H9 (cell line): ENCODE measurements around the gene ATF3. TPM values are rescaled to one million over a fixed set of nuclear protein-coding genes. Genes with fewer than 3 reads are reported as not detected.

Experiments used
- DNase-seq: peaks from one replicate; pipeline ENCODE4 v3.0.0-alpha.2; 2017
- H2AFZ ChIP-seq: one replicate; pipeline ENCODE4 v1.6.1; 2013; ENCODE audit warnings: mild to moderate bottlenecking, low read length, control low read depth, moderate library complexity
- H2AK5ac ChIP-seq: 2 replicates; pipeline ENCODE4 v1.6.1; 2013; ENCODE audit warnings: low read length, control low read depth, mixed read lengths; ENCODE audit not compliant: insufficient read length
- H2BK120ac ChIP-seq: one replicate; pipeline ENCODE4 v1.6.1; 2013; ENCODE audit warnings: low read depth, mild to moderate bottlenecking, low read length, control low read depth, inconsistent platforms; ENCODE audit not compliant: poor library complexity, severe bottlenecking
- H2BK12ac ChIP-seq: 2 replicates; pipeline ENCODE4 v1.6.1; 2013; ENCODE audit warnings: low read length, control low read depth, mixed read lengths, low read depth; ENCODE audit not compliant: insufficient read length
- H2BK15ac ChIP-seq: 2 replicates; pipeline ENCODE4 v1.6.1; 2013; ENCODE audit warnings: low read depth, low read length, control low read depth
- H2BK20ac ChIP-seq: one replicate; pipeline ENCODE4 v1.6.1; 2013; ENCODE audit warnings: low read depth, mild to moderate bottlenecking, low read length, control low read depth, inconsistent platforms; ENCODE audit not compliant: poor library complexity, severe bottlenecking
- H2BK5ac ChIP-seq: 2 replicates; pipeline ENCODE4 v1.6.1; 2013; ENCODE audit warnings: low read length, control low read depth, mixed read lengths; ENCODE audit not compliant: insufficient read length
- H3K14ac ChIP-seq: 2 replicates; pipeline ENCODE4 v1.6.1; 2013; ENCODE audit warnings: low read length, control low read depth; ENCODE audit not compliant: insufficient read depth
- H3K18ac ChIP-seq: 2 replicates; pipeline ENCODE4 v1.6.1; 2013; ENCODE audit warnings: low read depth, mild to moderate bottlenecking, mixed read lengths, low read length, control low read depth; ENCODE audit not compliant: insufficient read length
- H3K23ac ChIP-seq: 2 replicates; pipeline ENCODE4 v1.6.1; 2013; ENCODE audit warnings: low read length, control low read depth, mixed read lengths, low read depth; ENCODE audit not compliant: insufficient read length
- H3K23me2 ChIP-seq: 2 replicates; pipeline ENCODE4 v1.6.1; 2013; ENCODE audit warnings: low read depth, mild to moderate bottlenecking, mixed read lengths, low read length, control low read depth; ENCODE audit not compliant: insufficient read length, poor library complexity, severe bottlenecking
- H3K27ac ChIP-seq: 2 replicates; pipeline ENCODE4 v1.5.1; 2013; ENCODE audit warnings: low read length, control low read depth, mixed read lengths, low read depth; ENCODE audit not compliant: insufficient read length
- H3K27me3 ChIP-seq: 2 replicates; pipeline ENCODE4 v1.6.1; 2013; ENCODE audit warnings: low read length, control low read depth, inconsistent platforms; ENCODE audit not compliant: insufficient read depth
- H3K4ac ChIP-seq: 2 replicates; pipeline ENCODE4 v1.6.1; 2013; ENCODE audit warnings: low read depth, mild to moderate bottlenecking, control low read depth, inconsistent platforms, low read length, moderate library complexity
- H3K4me1 ChIP-seq: 2 replicates; pipeline ENCODE4 v1.6.1; 2013; ENCODE audit warnings: low read length, control low read depth, inconsistent platforms; ENCODE audit not compliant: insufficient read depth
- H3K4me2 ChIP-seq: 2 replicates; pipeline ENCODE4 v1.6.1; 2013; ENCODE audit warnings: low read length, control low read depth, mixed read lengths; ENCODE audit not compliant: insufficient read length, insufficient read depth
- H3K56ac ChIP-seq: 2 replicates; pipeline ENCODE4 v1.6.1; 2013; ENCODE audit warnings: low read depth, mild to moderate bottlenecking, mixed read lengths, low read length, control low read depth; ENCODE audit not compliant: insufficient read length
- H3K79me1 ChIP-seq: 2 replicates; pipeline ENCODE4 v1.6.1; 2013; ENCODE audit warnings: low read depth, mild to moderate bottlenecking, moderate library complexity, low read length, control low read depth, inconsistent platforms; ENCODE audit not compliant: insufficient read depth, poor library complexity, severe bottlenecking
- H3K79me2 ChIP-seq: 2 replicates; pipeline ENCODE4 v1.6.1; 2013; ENCODE audit warnings: low read length, control low read depth, inconsistent platforms; ENCODE audit not compliant: insufficient read depth
- H3K9ac ChIP-seq: 2 replicates; pipeline ENCODE4 v1.6.1; 2013; ENCODE audit warnings: low read length, control low read depth, mixed read lengths; ENCODE audit not compliant: insufficient read length; ENCODE audit errors: extremely low read depth
- H3K9me3 ChIP-seq: one replicate; pipeline ENCODE4 v1.6.1; 2013; ENCODE audit warnings: low read depth, low read length, inconsistent platforms; ENCODE audit not compliant: control insufficient read depth
- H3T11ph ChIP-seq: one replicate; pipeline ENCODE4 v1.6.1; 2013; ENCODE audit warnings: mild to moderate bottlenecking, low read length, control low read depth, inconsistent platforms
- H4K20me1 ChIP-seq: one replicate; pipeline ENCODE4 v1.6.1; 2013; ENCODE audit not compliant: control insufficient read depth, insufficient read length, insufficient read depth
- H4K5ac ChIP-seq: 2 replicates; pipeline ENCODE4 v1.6.1; 2013; ENCODE audit warnings: low read depth, mild to moderate bottlenecking, mixed read lengths, low read length, control low read depth; ENCODE audit not compliant: insufficient read length
- H4K8ac ChIP-seq: replicated peaks from 2 replicates; pipeline ENCODE4 v1.6.1; 2013; ENCODE audit warnings: low read length, control low read depth, mixed read lengths, low read depth; ENCODE audit not compliant: insufficient read length
- H4K91ac ChIP-seq: 2 replicates; pipeline ENCODE4 v1.6.1; 2013; ENCODE audit warnings: low read depth, mild to moderate bottlenecking, moderate library complexity, mixed read lengths, low read length, control low read depth; ENCODE audit not compliant: insufficient read length
- H3K27ac Mint-ChIP-seq, 3 experiments: 2 replicates in 2 of 3; 3 replicates in 1 of 3; pipeline ENCODE4 v1.8.0; 2020 to 2021; ENCODE audit warnings: mixed read lengths in 3 of 3, mild to moderate bottlenecking in 1 of 3, moderate library complexity in 1 of 3
- H3K27me3 Mint-ChIP-seq: 2 replicates; pipeline ENCODE4 v1.8.0; 2021; ENCODE audit warnings: low read depth, mild to moderate bottlenecking, moderate library complexity, mixed read lengths
- H3K36me3 Mint-ChIP-seq, 3 experiments: 2 replicates in 2 of 3; 3 replicates in 1 of 3; pipeline ENCODE4 v1.8.0; 2020 to 2021; ENCODE audit warnings: low read depth in 3 of 3, mixed read lengths in 3 of 3; ENCODE audit not compliant: insufficient read depth in 1 of 3
- H3K4me1 Mint-ChIP-seq, 2 experiments: 2 replicates each; pipeline ENCODE4 v1.8.0; 2020; ENCODE audit warnings: mixed read lengths in 2 of 2
- H3K4me3 Mint-ChIP-seq, 2 experiments: 2 replicates in 1 of 2; 3 replicates in 1 of 2; pipeline ENCODE4 v1.8.0; 2020 to 2021; ENCODE audit warnings: mild to moderate bottlenecking in 2 of 2, mixed read lengths in 2 of 2, moderate library complexity in 1 of 2
- H3K9me3 Mint-ChIP-seq, 2 experiments: 2 replicates in 1 of 2; 3 replicates in 1 of 2; pipeline ENCODE4 v1.8.0; 2020; ENCODE audit warnings: mild to moderate bottlenecking in 2 of 2, mixed read lengths in 2 of 2, moderate library complexity in 1 of 2
- WGBS: extraction: QIAGEN DNeasy Blood & Tissue Kit; methylation state at CpG from one replicate; pipeline ENCODE4 v1.1.7; 2013; ENCODE audit warnings: missing lambda C conversion rate, low lambda C conversion rate, mixed read lengths; ENCODE audit not compliant: insufficient read length; ENCODE audit errors: extremely low coverage; 5-methylcytosine and 5-hydroxymethylcytosine counted together
- total RNA-seq: library from RNA; stranded (reverse); gene quantifications from 2 replicates; pipeline ENCODE4 v1.2.1, GENCODE V29; 2021
- TF ChIP-seq, protein P1 (sequence below): fragments of 200-600 bp; sonication (generic); conservative IDR thresholded peaks from 3 replicates; pipeline ENCODE4 v1.8.0; 2021; ENCODE audit warnings: antibody characterized with exemption, mild to moderate bottlenecking

Gene ATF3
- total RNA-seq, 1 experiment from 2014 or later, result 14.7 TPM

DNA sequence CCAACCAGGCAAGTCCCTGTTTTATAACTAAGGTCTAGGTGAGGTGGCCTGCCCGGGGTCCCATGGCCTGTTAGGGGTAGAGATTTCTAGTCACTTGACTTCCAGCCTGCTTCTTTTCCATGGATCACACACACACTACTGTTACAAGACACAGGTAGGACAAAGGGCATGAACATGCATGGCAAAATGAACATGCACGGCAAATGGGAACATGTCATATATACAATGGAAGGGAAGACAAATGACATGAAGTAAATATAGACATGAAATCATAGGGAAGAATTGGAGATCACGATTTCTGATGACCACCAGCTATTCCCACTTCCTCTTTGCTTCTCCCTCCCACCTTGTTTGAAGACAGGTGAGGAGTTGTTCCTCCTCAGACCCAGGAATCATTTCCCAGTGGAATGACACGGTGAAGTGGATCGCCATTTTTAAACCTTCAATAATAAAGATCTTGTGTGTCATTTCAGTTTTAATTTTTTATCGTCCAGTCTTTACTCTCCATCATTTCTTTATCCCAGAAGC is 47.6 kb upstream of the ATF3 start:
- peaks cover 5% of the 10 kb centered on the region for H3K23me2 ChIP-seq
- H2BK120ac ChIP-seq, result no peak overlapping the region
- H3K4me2 ChIP-seq, result no peak overlapping the region
- DNase-seq, result no peak
- TF ChIP-seq, protein P1, sequence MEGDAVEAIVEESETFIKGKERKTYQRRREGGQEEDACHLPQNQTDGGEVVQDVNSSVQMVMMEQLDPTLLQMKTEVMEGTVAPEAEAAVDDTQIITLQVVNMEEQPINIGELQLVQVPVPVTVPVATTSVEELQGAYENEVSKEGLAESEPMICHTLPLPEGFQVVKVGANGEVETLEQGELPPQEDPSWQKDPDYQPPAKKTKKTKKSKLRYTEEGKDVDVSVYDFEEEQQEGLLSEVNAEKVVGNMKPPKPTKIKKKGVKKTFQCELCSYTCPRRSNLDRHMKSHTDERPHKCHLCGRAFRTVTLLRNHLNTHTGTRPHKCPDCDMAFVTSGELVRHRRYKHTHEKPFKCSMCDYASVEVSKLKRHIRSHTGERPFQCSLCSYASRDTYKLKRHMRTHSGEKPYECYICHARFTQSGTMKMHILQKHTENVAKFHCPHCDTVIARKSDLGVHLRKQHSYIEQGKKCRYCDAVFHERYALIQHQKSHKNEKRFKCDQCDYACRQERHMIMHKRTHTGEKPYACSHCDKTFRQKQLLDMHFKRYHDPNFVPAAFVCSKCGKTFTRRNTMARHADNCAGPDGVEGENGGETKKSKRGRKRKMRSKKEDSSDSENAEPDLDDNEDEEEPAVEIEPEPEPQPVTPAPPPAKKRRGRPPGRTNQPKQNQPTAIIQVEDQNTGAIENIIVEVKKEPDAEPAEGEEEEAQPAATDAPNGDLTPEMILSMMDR, result no peak
- H4K8ac ChIP-seq, result no peak overlapping the region
- no peak overlapping the region for H4K91ac ChIP-seq
- no peaks in the 10 kb centered on the region for H3K9me3 ChIP-seq
- H3K27ac ChIP-seq, result no peak overlapping the region
- H3K79me1 ChIP-seq, result no peaks in the 10 kb centered on the region
- no peak overlapping the region for H2BK15ac ChIP-seq
- H3K4me1 ChIP-seq, result no peaks in the 10 kb centered on the region
- no peak overlapping the region for H2AFZ ChIP-seq
- no peak overlapping the region for H3K9ac ChIP-seq
- no peak overlapping the region for H3K23ac ChIP-seq
- no peak overlapping the region for H3K56ac ChIP-seq
- no peak overlapping the region for H3T11ph ChIP-seq
- no peak overlapping the region for H2BK5ac ChIP-seq
- H3K14ac ChIP-seq, result no peak overlapping the region
- Mint-ChIP-seq H3K36me3 (no peaks in the 10 kb centered on the region), H3K27me3 (peaks cover 42% of the 10 kb centered on the region), H3K4me1 (peaks cover 8 to 9% of the 10 kb centered on the region in 2 experiments), H3K9me3 (peaks cover 0 to 4% of the 10 kb centered on the region in 2 experiments; a peak in 2 of 5 replicates), H3K4me3 (no peak overlapping the region), H3K27ac (no peak overlapping the region)
- no peak overlapping the region for H2BK12ac ChIP-seq
- no peak overlapping the region for H3K18ac ChIP-seq
- no peak overlapping the region for H4K5ac ChIP-seq
- no CpG with 5 or more reads among the region's 6 CpGs for WGBS
- H2BK20ac ChIP-seq, result no peak overlapping the region
- no peaks in the 10 kb centered on the region for H3K79me2 ChIP-seq
- H3K4ac ChIP-seq, result no peak overlapping the region
- H3K27me3 ChIP-seq, result no peaks in the 10 kb centered on the region
- no peak overlapping the region for H2AK5ac ChIP-seq
- H4K20me1 ChIP-seq, result no peaks in the 10 kb centered on the region
